Measurements from ENCODE around the gene MVB12B.

Gene MVB12B

GRCh38 chr9:126386088-126386487 is 59.5 kb downstream of the MVB12B start:
- DNase-seq (ENCODE audit: low read depth in 2 of 2): no peak

DNA sequence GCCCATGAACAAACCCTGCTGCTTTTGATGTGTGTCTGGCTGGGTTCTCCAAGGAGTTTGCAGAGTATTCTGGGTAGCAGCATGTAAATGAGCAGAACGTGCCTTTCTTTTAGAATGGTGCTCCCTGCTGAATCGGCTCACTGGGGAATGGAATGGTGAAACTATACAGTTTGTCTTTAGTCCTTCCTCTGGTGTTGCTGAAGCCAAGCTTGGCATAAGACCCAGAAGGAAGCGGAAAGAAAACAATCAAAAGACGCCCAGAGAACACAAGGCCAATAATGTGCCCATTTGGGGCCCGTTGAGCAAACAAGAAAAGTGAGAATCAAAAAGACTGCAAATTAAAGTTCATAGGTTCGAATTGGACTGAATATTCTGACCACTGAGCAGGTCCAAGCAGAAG is 60.1 kb downstream of the MVB12B start:
- no peak for DNase-seq (ENCODE audit: low read depth in 2 of 2)

DNA sequence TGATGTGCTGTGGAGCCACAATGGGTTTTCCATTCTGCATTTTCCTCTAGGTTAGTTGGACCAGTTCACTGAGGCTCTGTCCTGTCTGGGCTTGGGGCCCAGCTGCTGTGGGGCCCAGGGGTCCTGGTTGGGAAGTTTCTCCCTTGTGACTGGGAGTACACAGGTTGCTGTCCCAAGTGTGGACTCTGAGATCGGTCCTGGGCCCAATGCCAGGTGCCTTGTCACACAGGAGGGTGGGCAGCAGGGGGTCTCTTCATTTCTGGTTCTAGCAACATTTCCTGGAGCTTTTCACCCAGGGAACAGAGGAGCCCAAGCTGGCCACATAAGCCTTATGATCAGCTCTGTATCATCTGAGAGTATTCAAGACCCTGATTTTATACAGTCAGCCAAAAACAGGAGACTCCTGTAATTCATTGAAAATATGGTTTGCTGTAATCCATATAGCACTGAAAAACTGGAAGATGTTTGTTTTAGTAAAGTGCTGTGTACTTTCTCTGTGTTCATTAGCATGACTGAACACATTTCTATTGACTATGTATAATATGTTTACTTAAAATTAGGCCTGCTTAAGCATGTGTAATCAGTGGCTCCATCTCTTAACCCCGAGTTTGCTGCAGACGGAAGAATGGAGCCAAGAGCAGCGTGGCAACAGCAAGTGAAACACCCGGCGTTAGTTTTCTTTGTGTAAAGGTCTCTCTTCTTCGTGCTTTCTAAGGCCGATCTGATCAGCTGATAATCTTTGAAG is 62.5 kb downstream of the MVB12B start:
- no peak for DNase-seq (ENCODE audit: low read depth in 2 of 2)

GRCh38 chr9:126389992-126390391 is 63.4 kb downstream of the MVB12B start:
- DNase-seq (ENCODE audit: low read depth in 2 of 2): no peak

- no peak for DNase-seq (ENCODE audit: low read depth in 2 of 2)
These were observed 64.3 kb downstream of the MVB12B start for GRCh38 chr9:126390923-126391322.

DNA sequence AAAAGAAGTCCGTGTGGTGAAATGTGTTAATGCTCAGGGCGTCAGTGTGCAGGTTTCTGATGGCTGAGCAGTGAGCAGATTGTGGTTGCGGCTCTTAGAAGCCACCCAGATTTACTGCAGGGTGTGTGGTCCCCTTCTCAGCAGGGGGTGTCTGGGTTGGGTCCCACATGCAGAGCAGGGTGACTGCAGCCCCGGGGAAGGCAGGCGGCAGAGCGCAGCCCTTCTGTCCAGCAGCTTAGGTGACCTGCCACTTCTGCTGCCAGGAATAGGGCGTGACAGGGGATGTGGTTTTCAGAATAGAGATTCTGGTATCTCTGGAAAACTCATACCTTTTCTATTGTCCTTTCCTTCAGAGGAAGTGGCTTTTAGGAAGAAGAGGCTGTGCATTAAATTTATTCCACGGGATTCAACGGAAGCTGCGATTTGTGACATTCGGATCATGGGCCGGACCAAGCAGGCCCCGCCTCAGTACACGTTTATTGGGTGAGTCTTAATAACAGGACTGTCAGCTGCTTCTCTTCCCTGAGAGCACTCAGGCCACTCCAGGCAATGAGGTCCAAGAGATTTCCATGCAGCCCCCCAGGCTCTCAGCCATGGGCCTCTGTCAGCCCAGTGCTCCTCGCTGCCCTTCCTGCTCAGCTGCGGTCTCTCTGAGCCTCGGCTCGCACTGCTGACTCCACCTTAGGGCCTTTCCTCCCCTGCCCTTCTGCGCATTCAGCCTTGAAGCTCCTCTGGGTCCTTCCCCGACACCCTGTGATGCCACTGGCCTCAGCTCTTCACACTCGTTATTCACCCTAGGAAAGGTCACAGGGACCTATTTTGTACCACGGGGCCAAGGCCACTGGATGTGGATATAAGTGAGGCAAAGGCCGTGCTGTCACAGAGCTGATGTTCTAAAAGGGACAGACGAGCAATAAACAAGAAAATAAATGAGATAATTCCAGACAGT is 65.4 kb downstream of the MVB12B start:
- DNase-seq (ENCODE audit: low read depth in 2 of 2): no peak

GRCh38 chr9:126392662-126393371 is 66.2 kb downstream of the MVB12B start:
- no peak for DNase-seq (ENCODE audit: low read depth in 2 of 2)

DNA sequence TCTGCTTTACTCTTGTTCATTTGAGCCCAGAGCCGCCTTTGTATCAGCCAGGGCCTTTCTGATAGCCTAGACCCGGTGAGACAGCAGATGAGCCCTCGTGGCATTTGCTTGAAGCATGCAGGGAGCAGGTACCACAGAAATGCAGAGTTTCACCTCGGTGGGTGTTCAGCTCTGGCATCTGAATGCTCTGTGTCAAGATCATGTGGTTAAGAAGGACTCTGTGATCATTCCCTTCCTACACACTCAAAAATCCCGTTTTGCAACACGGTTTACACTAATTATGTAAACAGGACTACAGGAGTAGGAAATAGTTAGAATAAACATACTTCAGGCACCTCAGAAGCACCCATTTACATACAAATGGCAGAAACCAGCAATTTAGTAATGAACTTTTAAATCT is 67.2 kb downstream of the MVB12B start:
- DNase-seq (ENCODE audit: low read depth in 2 of 2): no peak

DNA sequence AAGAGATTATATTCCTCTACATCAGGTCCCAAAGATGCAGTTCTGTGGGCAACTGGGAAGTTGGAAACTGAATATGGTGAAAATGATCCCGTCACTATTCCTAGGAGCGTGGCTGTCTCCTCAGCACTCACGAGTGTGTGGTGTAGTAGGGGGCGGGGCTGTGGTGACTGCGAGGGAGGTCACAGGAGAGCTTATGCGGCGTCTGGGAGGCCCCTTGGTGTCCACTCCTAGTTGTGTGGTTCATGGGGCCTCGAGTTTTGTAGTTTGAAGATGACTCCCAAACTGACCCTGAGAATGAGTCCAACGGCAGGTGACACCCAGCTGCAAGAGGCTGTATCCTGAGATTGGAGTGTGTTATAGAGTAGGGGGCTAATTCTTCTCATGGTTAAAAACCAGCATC is 68.2 kb downstream of the MVB12B start:
- no peak for DNase-seq (ENCODE audit: low read depth in 2 of 2)

- DNase-seq (ENCODE audit: low read depth in 2 of 2): no peak
These were observed 69.0 kb downstream of the MVB12B start for GRCh38 chr9:126395439-126396212.

GRCh38 chr9:126397056-126397455 is 70.4 kb downstream of the MVB12B start:
- peak; percentile 40 to 46 for DNase-seq (ENCODE audit: low read depth in 2 of 2)

DNA sequence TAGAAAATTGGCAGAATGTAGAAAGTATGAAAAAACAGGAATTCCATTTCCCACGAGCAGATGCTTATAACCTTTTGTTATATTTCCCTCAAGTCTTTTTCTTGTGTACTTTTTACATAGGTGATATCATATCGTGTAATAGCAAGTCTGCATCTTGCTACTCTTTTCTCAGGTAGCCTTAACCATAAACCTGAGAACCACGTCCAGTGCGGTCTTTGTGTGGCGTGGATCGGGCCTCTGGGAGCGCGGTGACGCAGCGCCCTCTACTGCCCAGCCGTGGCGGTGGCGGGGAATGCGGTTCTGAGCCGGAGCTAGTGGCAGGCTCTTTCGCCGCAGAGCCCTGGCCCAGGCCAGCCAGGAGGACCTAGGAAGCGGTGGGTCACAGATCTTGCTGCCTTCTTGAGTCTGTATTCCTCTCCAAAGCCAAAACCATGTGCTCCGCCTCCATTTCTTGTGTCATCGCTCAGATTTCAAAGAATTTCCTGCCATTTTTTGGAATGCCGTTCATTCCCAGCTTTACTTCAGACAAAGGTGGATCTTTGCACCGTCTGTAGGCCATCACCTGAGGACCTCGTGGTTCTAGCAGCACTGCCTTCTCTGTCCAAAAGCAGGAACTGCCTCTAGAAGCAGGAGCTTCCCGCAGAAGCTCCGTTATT is 71.9 kb downstream of the MVB12B start:
- DNase-seq (ENCODE audit: low read depth in 2 of 2): peak; percentile 62 to 74

- DNase-seq (ENCODE audit: low read depth in 2 of 2): no peak
These were observed 72.6 kb downstream of the MVB12B start for GRCh38 chr9:126399251-126399650.

- DNase-seq (ENCODE audit: low read depth in 2 of 2): no peak
These were observed 73.2 kb downstream of the MVB12B start for GRCh38 chr9:126399789-126400188.

DNA sequence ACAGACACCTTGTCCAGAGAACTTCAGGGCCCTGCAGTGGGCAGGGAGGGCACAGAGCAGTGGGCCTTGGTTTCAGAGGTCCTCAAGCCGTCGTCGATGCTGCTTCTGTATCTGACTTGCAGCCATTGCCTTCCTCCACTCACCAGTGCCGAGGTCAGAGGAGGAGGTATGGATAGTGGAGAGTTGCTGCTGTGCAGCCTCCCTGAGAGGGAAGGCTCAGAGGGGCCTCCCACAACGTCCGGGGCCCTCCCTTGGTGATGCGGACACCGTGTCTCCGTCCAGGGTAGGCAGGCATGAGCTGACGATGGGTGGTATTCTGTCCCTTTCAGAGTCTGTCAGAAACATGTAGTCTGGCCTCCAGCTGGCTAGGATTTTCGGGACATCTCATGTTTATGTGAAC is 73.9 kb downstream of the MVB12B start:
- no peak for DNase-seq (ENCODE audit: low read depth in 2 of 2)

DNA sequence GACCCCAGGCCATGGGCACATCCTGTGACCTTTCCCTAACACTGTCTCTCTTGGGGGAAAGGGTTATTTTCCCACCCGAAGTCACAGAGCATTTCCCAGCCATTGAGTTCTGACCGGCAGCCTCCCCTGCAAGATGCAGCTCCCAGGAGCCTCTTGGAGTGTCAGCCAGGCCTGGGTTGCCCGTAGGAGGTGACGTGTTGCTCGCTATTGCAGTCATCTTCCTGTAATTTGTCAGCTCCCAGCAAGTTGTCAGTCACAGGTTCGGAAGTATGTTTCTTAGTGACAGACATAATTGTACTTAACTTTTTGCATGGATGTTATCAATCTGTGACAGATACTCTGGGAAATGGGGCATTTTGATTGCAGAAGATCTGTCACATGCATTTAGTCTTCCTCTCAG is 74.5 kb downstream of the MVB12B start:
- no peak for DNase-seq (ENCODE audit: low read depth in 2 of 2)

DNA sequence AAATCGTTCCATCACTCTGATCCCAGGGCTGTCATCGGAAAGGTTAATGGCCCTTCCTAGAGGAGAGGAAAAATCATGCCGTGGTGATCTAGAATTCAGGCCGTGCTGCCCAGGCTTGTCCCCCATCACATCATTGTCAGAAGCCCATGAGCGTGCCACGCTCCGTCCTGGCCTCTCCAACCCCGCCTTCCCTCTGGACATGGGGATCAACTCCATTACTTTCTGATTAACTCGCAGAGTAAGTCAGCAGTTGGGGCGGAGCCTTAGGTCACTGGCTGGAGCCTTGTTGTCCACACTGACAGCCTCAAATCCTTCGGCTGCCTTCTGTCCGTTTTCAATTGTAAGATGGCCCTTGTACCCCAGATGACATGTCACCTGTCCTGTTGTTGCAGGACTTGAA is 75.0 kb downstream of the MVB12B start:
- no peak for DNase-seq (ENCODE audit: low read depth in 2 of 2)

DNA sequence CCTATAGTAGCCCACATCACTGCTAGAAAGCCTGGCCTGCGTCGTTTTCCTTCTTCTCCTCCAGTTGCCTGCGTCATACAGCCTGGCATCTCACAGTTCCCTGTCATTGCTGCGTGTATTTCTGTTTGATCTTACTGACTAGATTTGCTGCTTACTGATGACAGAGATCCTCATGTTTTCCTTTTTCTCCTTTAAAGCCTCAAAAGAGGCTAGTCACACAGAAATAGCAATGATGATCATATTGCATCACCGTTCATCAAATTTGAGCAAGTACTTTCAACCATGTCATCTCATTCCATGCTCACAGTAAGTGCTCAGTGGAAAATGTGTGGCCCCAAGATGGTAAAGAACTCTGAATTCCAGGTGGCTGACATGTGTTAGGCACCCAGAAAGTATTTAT is 76.8 kb downstream of the MVB12B start:
- no peak for DNase-seq (ENCODE audit: low read depth in 2 of 2)

DNA sequence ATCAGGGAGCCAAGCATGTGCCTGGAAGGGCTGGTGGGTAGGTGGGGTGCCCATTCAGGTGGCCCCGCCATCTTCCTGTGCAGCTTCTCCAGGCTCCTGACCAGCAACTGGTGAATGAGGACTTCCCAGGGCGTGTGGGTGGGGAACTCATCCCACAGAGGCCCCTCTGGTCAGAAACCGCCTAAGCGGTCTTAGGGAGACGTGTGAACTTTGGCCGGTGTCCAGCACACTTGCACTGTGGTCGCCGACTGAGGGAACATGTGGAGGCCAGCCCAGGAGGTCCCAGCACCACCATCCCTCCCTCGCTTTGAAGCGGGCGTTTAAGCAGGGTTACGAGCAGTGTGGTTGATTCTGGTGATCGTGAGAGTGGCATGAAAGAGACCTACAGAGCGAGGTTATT is 77.8 kb downstream of the MVB12B start:
- no peak for DNase-seq (ENCODE audit: low read depth in 2 of 2)

DNA sequence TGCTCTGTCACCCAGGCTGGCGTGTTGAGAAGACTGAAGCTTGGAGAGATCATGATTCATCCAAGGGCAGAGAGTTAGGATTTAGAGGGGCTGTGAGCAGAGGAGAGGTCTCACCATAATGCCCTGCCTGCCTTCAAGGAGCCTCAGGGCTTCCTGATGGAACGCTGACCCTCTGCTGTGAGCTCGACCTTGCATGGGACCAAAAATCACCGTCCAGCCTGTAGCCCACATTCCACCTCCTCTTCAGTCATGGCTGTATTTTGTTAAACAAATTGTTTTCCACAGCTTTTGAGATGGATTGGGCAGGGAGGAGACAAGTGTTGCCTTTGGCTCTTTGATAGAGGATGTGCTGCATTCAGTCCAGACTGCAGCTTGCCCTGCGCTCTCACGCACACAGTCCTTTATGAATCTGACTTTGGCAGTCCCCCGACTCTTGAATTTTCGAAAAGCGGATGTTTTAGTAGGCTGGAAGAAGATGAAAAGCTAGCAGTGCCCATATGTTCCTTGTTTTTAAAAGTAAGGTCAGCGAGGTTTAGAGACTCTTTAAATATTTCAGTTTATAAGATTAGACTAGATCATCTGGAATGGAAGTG is 79.5 kb downstream of the MVB12B start:
- no peak for DNase-seq (ENCODE audit: low read depth in 2 of 2)

Measured in stimulated activated CD4-positive, alpha-beta T cell treated with anti-CD3 and anti-CD28 coated beads, Interleukin-4, amount 100 ng/mL, for 48 hours (primary cell).